Activated CD8-positive, alpha-beta memory T cell treated with anti-CD3 and anti-CD28 coated beads for 4 hours (primary cell): ENCODE data around the gene GNAI2.
A peak's percentile ranks its signal among the peaks of the same experiment; 100 is the strongest.
"Not testable (repeated sequence)": the region's sequence is repeated elsewhere in the genome, so short reads cannot be mapped to it uniquely, and the experiment has no call there.

Experiments
- DNase-seq, 2 donors: peaks; one replicate each; pipeline ENCODE4 v3.0.0-alpha.2; 2020; ENCODE audit warnings: low read depth in 2 of 2

GNAI2 gene

DNA sequence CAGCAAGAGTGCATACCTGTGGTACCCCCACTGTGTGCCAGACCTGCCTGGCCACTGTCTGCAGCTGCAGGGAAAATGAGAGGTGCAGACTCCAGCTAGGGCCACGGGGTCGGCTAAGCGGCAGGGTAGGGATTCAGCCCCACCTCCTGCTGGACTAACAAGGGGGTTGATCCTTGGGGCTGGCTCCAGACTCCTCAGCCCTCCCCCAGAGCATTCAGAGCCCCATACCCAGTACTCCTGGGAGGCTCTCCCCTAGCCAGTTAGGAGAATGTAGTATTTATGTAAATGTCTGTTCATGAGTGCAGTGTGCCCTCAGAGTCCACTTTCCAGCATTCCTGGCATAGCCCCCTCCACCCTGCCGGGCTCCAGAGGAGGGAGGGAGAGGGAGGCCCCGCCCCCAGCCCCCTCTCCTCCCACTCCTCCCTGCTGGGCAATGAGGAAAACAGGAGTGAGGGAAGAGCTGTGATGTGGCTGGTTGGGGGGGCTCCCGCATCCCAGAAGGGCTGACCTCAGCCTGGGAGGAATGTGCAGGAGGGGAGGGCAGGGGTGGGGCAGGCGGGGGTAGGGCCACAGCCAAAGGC, 28.5 kb downstream of the GNAI2 start:
- DNase-seq: no peak

DNA sequence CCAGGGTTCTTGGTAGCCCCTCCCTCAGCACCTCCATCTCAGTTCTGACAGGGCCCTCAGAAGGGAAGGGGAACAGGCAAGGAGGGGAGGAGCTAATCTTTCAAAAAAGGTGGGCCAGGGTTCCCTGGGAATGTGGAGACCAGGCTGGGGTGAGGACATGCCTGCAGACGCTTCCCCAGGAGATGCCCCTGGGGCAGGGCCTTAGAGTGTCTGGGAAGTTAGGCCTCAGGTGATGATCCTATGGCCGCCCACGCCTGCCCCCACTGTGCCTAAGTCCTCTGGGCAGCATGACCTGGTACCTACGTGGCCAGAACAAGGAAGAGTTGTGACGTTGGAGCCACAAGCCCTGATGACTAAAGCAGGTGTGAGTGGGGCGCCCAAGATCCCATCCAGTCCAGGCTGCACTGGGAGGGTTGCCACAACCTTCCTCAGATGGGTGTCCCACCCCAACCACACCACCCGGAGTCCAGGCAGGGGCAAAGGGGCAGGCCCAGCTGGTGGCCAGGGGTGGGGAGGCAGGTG, 29.0 kb downstream of the GNAI2 start:
- no peak for DNase-seq

- no peak for DNase-seq
Observed at GRCh38 chr3:50265571-50265970, 29.6 kb downstream of the GNAI2 start.

DNA sequence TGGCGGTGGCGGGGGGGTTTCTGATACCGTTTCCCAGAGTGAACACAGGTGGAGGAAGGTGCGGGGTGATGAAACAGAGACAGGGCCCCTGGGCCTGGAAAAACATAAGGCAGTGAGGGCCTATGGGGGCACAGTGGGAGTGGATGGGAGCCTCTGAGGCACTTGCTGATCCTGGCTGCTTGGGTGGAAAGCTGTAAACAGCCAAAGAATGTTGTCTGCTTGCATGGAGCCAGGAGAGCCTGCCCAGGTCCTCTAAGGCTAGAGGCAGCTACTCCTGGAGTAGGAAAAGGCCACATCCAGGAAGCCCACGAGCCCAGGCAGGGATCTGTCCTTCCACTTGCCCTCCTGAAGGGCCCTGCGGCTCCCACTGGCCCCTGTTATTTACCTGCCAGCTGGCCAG, 30.0 kb downstream of the GNAI2 start:
- no peak for DNase-seq

DNA sequence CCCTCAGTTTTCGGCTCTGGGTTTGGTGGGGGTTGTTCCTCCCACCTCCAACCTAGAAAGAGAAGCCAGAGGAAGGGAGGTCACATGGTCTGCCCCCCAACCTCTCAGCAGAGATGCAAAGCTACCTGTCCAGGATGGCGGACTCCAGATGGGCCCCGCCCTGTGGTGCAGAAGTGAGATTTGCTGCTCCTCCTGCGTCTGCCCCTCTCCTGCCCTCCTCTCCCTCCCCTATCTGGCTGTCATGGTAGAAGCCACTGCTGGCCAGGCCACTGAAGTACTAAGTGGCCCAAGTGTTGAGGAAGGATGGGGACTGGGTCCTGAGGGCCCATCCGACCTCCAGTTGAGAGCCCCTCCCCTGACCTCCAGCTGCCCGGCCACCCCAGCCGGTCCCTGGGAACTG, 30.8 kb downstream of the GNAI2 start:
- no peak for DNase-seq

- DNase-seq: no peak
Observed at GRCh38 chr3:50267280-50267913, 31.4 kb downstream of the GNAI2 start.

GRCh38 chr3:50268276-50268675, 32.3 kb downstream of the GNAI2 start:
- DNase-seq: no peak

DNA sequence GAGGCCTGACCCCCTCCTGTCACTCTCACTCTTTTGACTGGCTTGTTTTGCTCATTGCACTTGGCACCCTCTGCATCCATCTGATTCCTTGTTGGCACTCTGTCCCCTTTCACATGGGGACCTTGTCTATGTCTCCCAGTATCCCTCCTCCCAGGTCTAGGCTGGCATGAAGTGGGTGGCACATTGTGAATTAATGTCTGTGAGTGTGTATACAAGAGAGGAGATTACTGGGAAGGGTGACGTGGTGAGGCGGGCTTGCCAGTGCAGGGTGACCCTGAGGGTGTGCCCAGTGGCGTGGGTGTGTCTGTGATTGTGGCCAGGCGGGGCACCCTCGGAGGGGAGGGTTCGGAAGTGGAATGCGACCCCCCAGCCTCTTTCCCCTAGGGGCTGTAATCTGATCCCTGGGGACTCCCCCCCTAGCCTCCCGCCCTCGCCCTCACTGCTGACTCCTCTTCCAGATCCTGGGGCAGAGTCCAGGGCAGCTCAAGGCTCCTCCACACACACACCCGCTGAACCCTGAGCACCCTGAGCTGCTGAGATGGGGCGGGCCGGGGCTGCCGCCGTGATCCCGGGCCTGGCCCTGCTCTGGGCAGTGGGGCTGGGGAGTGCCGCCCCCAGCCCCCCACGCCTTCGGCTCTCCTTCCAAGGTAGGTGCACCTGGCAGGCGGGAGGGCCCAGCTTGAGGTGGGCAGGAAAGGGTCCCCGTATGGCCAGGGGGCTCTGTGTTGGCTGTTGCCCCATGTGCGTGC, 32.9 kb downstream of the GNAI2 start, which contains the start of gene SEMA3B:
Gene SEMA3B (plus strand): TSS at position 445 of the 749 bp plus-strand sequence. CDS start 94 bp downstream, at position 539.
- DNase-seq: no peak

GRCh38 chr3:50269460-50269859, 33.5 kb downstream of the GNAI2 start:
- DNase-seq: no peak

- no peak for DNase-seq
Observed at GRCh38 chr3:50269977-50270413, 34.0 kb downstream of the GNAI2 start.

GRCh38 chr3:50270422-50271224, 34.6 kb downstream of the GNAI2 start:
- no peak for DNase-seq

DNA sequence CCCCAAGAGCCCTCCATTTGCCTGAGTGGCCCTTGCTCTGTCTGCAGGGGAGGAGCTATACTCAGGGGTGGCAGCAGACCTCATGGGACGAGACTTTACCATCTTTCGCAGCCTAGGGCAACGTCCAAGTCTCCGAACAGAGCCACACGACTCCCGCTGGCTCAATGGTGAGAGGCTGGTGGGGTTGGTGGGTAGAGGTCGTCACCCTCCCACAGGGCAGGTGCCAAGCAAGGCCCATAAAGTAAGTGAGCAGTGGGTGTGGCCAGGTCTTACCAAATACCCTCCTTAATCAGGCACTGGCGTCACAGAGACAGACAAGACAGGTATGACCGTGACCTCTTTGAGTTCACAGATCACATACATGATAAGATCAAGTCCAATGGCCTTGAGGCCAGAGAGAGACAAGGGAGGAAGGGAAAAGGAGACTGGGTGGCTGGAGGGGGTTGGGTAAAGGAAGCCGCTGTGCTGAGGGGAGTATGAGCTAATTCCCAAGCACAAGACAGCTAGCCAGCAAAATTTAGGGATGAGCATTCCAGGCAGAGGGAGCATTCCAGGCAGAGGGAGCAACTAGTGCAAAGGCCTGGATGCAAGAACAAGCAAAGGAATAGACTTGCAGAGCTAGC, 35.4 kb downstream of the GNAI2 start:
- no peak for DNase-seq

GRCh38 chr3:50272538-50272910, 36.5 kb downstream of the GNAI2 start:
- DNase-seq: not testable (repeated sequence)

DNA sequence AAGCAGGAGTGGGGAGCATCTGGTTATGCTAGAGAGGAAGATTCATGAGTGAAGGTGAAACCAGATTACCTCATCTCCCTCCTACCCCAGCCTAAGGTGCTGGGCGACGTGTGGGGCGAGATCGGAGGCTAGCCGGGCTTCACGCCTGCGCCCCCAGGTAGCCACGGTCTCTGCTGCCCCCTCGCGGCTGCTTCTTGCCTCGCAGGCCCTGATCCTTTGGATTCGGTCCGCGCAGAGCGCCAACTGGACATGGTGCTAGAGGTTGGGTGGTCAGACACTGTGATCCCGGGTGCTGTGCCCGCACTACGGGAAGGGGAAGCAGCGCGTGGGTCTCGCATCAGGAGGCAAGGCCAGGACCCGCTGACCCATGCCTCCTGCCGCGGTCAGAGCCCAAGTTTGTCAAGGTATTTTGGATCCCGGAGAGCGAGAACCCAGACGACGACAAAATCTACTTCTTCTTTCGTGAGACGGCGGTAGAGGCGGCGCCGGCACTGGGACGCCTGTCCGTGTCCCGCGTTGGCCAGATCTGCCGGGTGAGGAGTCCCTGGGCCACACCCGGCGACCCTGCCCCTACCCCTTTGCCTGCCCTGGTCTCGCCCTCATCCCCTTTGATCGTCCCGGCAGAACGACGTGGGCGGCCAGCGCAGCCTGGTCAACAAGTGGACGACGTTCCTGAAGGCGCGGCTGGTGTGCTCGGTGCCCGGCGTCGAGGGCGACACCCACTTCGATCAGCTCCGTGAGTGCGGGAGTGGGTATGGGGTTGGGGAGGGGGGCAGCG, 37.1 kb downstream of the GNAI2 start:
- DNase-seq: peak; percentile 71 to 74

- no peak for DNase-seq
Observed at GRCh38 chr3:50273689-50274065, 37.7 kb downstream of the GNAI2 start.

- peak; percentile 30 to 46 for DNase-seq
Observed at GRCh38 chr3:50274371-50275104, 38.5 kb downstream of the GNAI2 start.

DNA sequence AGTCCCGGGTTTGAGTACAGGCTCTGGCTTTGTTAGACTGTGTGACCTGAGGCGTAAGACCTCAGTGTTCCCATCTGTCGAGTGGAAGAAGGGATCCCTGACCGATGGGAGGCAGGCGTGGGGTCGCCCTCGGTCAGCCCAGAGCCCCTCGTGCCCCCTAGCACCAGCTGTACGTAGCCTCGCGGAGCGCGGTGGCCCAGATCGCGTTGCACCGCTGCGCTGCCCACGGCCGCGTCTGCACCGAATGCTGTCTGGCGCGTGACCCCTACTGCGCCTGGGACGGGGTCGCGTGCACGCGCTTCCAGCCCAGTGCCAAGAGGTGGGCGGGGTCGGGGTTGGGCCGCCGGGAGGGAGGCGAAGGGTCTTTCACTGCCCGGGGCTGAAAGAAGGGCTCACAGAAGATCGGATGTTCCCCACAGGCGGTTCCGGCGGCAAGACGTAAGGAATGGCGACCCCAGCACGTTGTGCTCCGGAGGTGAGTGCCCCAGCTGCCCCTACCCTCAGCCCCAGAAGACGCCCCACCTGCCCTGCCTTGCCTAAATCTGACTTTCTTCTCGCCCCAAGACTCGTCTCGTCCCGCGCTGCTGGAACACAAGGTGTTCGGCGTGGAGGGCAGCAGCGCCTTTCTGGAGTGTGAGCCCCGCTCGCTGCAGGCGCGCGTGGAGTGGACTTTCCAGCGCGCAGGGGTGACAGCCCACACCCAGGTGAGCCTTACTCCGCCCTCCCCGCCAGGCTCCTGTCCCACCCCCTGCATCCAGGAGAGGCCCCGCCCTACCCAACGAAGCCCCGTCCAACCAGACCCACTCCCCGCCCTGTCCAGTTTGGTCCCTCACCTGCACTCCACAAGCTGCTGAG, 39.4 kb downstream of the GNAI2 start:
- DNase-seq: no peak

DNA sequence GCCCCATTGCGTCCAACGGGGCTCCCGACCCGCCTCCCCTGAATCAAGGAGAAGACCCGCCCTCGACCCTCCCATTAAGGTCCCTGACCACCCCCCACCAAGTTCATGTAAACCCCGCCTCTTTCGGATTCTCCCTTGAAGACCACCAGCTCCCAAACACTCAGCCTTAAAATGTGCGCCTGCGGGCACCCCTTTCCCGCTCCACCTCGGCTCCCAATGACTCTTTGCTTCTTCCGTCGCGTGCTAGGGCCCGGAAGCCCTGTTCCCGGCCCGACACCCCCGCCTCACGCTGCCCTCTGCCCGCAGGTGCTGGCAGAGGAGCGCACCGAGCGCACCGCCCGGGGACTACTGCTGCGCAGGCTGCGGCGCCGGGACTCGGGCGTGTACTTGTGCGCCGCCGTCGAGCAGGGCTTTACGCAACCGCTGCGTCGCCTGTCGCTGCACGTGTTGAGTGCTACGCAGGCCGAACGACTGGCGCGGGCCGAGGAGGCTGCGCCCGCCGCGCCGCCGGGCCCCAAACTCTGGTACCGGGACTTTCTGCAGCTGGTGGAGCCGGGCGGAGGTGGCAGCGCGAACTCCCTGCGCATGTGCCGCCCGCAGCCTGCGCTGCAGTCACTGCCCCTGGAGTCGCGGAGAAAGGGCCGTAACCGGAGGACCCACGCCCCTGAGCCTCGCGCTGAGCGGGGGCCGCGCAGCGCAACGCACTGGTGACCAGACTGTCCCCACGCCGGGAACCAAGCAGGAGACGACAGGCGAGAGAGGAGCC, 40.2 kb downstream of the GNAI2 start:
- DNase-seq: no peak
